Effector memory CD4-positive, alpha-beta T cell (primary cell): ENCODE data around the gene ADSS1.

ENCODE experiments used
- DNase-seq, 3 donors: peaks; one replicate each; pipeline ENCODE4 v3.0.0-alpha.2; 2020
- H3K27ac ChIP-seq: 2 replicates; pipeline ENCODE4 v1.7.0; 2013; ENCODE audit warnings: mild to moderate bottlenecking, low read length, moderate library complexity; ENCODE audit not compliant: insufficient read depth, poor library complexity, severe bottlenecking
- H3K27me3 ChIP-seq: replicated peaks from 2 replicates; pipeline ENCODE4 v1.7.0; 2013; ENCODE audit warnings: mild to moderate bottlenecking, low read length; ENCODE audit not compliant: insufficient read depth, control insufficient read depth, poor library complexity, severe bottlenecking
- H3K36me3 ChIP-seq: 2 replicates; pipeline ENCODE4 v1.7.0; 2013; ENCODE audit warnings: mild to moderate bottlenecking, low read length, moderate library complexity; ENCODE audit not compliant: control insufficient read depth, insufficient read depth
- H3K4me1 ChIP-seq: 2 replicates; pipeline ENCODE4 v1.7.0; 2013; ENCODE audit warnings: low read length, mild to moderate bottlenecking; ENCODE audit not compliant: control insufficient read depth, insufficient read depth, poor library complexity, severe bottlenecking
- H3K4me3 ChIP-seq: 2 replicates; pipeline ENCODE4 v1.7.0; 2013; ENCODE audit warnings: low read length, low read depth, mild to moderate bottlenecking; ENCODE audit not compliant: insufficient read depth, poor library complexity, severe bottlenecking
- H3K9me3 ChIP-seq: 2 replicates; pipeline ENCODE4 v1.7.0; 2013; ENCODE audit warnings: mild to moderate bottlenecking, low read length, moderate library complexity; ENCODE audit not compliant: control insufficient read depth

Gene ADSS1

GRCh38 chr14:104795781-104796686 lies 72.0 kb downstream of the ADSS1 start:
- peak overlapping the region; percentile 70 for H3K27ac ChIP-seq

GRCh38 chr14:104796687-104797081 lies 72.7 kb downstream of the ADSS1 start:
- Histone ChIP-seq H3K9me3 (no peaks in the 10 kb centered on the region), H3K4me3 (no peak overlapping the region), H3K4me1 (peaks cover 40% of the 10 kb centered on the region), H3K27me3 (no peaks in the 10 kb centered on the region), H3K36me3 (peaks cover 2% of the 10 kb centered on the region), H3K27ac (no peak overlapping the region)
- DNase-seq = no peak

More at GRCh38 chr14:104795781-104796686, 72.0 kb downstream of the ADSS1 start:
- H3K4me1 ChIP-seq = peaks cover 35% of the 10 kb centered on the region
- DNase-seq = peak; percentile 49 to 54 (median 51)
- peaks cover 9% of the 10 kb centered on the region for H3K36me3 ChIP-seq
- H3K4me3 ChIP-seq = peak overlapping the region; percentile 52
- no peaks in the 10 kb centered on the region for H3K9me3 ChIP-seq
- H3K27me3 ChIP-seq = no peaks in the 10 kb centered on the region
